ENCODE measurements around the gene TMEM165.

Gene TMEM165

DNA sequence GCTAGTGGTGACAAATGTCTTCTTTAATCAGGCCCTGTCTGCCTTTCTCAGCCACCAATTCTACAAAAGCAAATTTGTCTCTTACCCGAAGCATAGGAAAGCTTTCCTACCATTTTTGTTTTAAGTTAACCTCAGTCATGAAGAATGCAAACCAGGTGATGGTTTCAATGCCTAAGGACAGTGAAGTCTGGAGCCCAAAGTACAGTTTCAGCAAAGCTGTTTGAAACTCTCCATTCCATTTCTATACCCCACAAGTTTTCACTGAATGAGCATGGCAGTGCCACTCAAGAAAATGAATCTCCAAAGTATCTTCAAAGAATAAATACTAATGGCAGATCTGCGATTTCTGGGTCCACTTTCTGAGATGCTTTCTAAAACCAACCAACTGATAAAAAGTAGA, 25.8 kb upstream of the TMEM165 start:
- DNase-seq = no peak

DNA sequence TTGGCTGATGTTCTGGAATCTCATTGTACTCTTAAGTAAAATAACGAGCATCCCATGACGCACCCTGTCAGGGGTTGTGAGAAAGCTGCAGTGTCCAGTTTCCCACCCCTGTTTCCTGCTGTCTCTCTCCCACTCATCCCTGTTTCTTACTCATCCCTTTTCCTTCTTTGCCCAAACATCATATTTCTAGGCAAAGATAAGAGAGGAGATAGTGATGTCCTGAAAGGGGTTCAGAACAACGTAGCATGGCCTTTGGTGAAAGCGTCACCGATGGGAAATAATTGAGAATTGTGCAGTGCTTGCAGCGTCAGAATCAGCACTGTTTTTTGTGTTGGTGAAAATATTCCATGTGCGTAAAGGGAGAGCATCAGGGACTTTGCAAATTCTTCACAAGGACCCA, 23.5 kb upstream of the TMEM165 start:
- DNase-seq = no peak

GRCh38 chr4:55373461-55373860, 22.3 kb upstream of the TMEM165 start:
- no peak for DNase-seq

DNA sequence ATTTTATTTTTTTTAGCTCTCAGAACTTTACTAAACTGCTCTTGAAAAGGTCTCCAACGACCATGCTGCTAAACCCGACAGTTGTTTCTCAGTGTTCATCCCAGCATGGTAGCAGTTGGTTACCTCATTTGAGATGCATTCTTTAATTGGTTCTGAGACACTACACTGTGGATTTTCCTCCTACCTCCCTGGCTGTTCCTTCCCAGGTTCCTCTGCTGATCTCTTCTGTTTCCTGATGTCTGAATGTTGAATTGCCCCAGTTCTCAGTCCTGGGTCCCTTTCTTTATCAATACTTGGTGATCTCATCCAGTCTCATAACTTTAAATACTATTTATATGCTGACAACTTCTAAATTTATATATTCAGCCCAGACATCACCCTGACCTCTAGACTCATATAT, 19.1 kb upstream of the TMEM165 start:
- DNase-seq = no peak

GRCh38 chr4:55378617-55379467, 16.9 kb upstream of the TMEM165 start:
- no peak for DNase-seq

- DNase-seq = no peak
Observed at GRCh38 chr4:55380576-55380975, 15.2 kb upstream of the TMEM165 start.

- no peak for DNase-seq
Observed at GRCh38 chr4:55381502-55381901, 14.3 kb upstream of the TMEM165 start.

- DNase-seq = no peak
Observed at GRCh38 chr4:55382488-55383003, 13.2 kb upstream of the TMEM165 start.

GRCh38 chr4:55385201-55385649, 10.5 kb upstream of the TMEM165 start:
- DNase-seq = no peak

- DNase-seq = no peak
Observed at GRCh38 chr4:55386073-55386472, 9.7 kb upstream of the TMEM165 start.

DNA sequence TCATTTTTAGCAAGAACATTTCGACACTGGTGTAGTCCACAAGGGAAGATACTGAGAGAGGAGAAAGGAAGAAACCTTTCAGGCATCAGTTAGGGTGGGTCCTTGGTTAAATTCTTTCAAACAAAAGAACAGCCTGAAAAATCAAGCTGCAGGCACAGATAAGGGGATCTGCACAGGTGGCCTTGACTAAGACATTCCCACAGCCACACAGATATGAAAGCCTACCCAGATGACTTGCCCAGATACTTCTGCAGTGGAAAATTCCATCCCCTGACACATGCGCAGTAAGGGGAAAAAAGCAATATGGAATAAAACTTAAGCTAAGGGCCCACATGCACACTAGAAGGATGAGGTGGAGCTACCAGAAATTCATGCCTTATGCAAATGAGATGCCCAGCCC, 8.9 kb upstream of the TMEM165 start:
- no peak for DNase-seq

- no peak for DNase-seq
Observed at GRCh38 chr4:55393461-55394320, 2.1 kb upstream of the TMEM165 start.

DNA sequence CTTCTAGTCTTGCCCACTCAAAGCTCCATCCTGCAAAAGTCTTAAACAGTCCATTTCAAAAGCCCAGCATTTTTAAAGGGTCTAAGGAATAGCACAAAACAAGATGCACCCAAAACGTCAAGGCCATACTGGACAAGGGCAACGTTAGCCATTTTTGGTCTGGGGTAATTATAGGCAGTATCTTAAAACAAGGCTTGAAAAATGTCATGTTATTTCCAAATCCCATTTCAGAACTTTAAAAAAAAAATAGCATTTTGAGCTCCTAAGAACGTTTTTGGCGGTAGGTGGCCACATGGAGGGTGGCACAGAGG, 584 bp upstream of the TMEM165 start:
- no peak for DNase-seq

GRCh38 chr4:55396308-55397125, 760 bp downstream of the TMEM165 start:
- DNase-seq = peak; percentile 6

GRCh38 chr4:55397126-55397436, 1.3 kb downstream of the TMEM165 start:
- no peak for DNase-seq

DNA sequence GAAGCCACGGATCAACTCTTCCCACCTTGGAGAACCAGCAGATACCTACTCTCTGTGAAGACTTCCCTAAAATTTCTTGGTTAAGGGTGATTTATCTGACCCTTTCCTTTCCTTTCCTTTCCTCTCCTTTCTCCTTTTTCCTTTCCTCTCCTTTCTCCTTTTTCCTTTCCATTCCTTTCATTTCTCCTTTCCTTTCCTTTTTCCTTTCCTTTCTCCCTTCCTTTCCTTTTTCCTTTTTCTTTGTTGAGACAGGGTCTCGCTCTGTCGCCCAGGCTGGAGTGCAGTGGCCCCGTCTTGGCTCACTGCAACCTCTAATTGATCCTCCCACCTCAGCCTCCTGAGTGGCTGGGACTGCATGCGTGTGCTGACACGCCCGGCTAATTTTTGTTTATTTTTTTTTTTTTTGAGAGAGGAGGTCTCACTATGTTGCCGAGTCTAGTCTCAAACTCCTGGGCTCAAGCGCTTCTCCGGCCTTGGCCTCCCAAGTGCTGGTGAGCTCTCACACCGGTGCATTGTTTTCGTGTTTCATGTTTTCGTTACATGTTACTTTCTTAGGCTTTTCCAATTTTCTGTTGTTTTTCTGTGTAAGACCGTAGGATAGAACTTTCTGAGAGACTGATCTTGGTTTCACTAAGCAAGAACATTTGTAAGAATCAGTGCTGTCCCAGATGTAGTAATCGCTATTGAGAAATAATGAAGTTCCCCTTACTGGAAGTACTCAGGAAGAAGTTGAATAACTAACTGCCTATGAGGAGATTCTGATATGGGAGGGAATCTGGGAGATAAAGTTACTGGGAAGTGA, 2.0 kb downstream of the TMEM165 start:
- DNase-seq = no peak

- DNase-seq = no peak
Observed at GRCh38 chr4:55398461-55398860, 2.7 kb downstream of the TMEM165 start.

DNA sequence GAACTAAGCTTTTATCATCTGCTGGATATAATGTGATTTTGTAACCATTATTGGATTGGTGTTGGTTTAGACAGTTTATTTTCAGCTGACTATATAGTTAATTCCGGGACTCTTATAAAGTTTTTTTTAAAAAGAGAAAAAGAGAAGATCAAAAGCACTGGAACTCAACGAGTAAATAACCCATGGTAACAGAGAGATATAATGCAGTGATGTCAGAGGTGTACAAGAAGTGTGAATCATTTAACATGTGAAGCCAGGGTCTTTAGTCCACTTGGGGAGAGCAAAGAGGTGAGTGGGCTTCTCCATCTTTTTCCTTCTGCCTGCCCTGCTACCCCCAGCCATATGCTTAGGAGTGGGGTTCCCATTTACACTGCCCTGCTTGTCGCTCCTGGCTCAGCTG, 3.2 kb downstream of the TMEM165 start:
- DNase-seq = no peak

- no peak for DNase-seq
Observed at GRCh38 chr4:55399581-55399980, 3.8 kb downstream of the TMEM165 start.

DNA sequence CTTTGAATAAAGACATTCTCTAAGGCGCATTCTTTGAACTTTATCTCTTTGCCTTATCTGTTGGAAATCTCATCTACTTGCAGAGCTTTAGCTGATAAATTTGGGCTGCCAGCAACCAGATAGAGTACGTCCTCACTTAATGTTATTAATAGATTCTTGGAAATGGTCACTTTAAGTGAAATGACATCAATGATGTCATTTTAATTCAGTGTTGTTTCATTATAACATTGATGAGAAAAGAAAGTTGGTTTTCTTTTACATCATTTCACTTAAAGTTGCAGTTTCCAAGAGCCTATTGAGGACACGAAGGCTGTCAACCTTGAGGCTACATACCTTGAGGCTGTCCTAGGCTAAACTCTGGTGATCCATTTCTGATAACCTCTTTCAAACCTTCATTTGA, 9.3 kb downstream of the TMEM165 start:
- no peak for DNase-seq

GRCh38 chr4:55406545-55406944, 10.8 kb downstream of the TMEM165 start:
- DNase-seq = no peak

GRCh38 chr4:55407119-55407518, 11.4 kb downstream of the TMEM165 start:
- DNase-seq = no peak

All from NCI-H1694 treated with DMSO at 0.1 percent for 48 hours (cell line).